ENCODE data around the gene CSKMT. TPM values are rescaled to one million over a fixed set of nuclear protein-coding genes. Genes with fewer than 3 reads are reported as not detected.

CSKMT gene
- total RNA-seq, 2 donors from 2014 or later: 35.2 to 46.0 TPM

Other genes with a start within 250 kb of the CSKMT start
- not detected for gene SCGB1A1, start 246.3 kb upstream of the CSKMT start, total RNA-seq
- gene AHNAK, start 118.5 kb upstream of the CSKMT start, total RNA-seq: 100 to 1,000 TPM in 1 of 2 donors, 10 to 100 TPM in 1; 80.3 to 131 TPM
- gene EEF1G, start 91.4 kb upstream of the CSKMT start, total RNA-seq: 1,000 to 10,000 TPM; 2,565 to 2,667 TPM
- 10 to 100 TPM; 32.8 to 36.8 TPM for gene TUT1, start 73.8 kb upstream of the CSKMT start, total RNA-seq
- gene MTA2, start 63.4 kb upstream of the CSKMT start, total RNA-seq: 100 to 1,000 TPM; 173 to 241 TPM
- gene EML3, start 52.5 kb upstream of the CSKMT start, total RNA-seq: 100 to 1,000 TPM; 132 to 148 TPM
- 1 to 10 TPM; 5.1 to 6.7 TPM for gene ROM1, start 52.1 kb upstream of the CSKMT start, total RNA-seq
- gene B3GAT3, start 43.3 kb upstream of the CSKMT start, total RNA-seq: 10 to 100 TPM; 72.2 to 79.9 TPM
- gene GANAB, start 18.7 kb upstream of the CSKMT start, total RNA-seq: 100 to 1,000 TPM; 310 to 312 TPM
- gene INTS5, start 12.0 kb upstream of the CSKMT start, total RNA-seq: 10 to 100 TPM; 25.0 to 26.1 TPM
- gene C11orf98, start 102 bp upstream of the CSKMT start, total RNA-seq: 10 to 100 TPM; 59.2 to 62.1 TPM
- gene UQCC3, start 6.4 kb downstream of the CSKMT start, total RNA-seq: 1 to 10 TPM; 5.6 to 7.1 TPM
- gene LBHD1, start 7.0 kb downstream of the CSKMT start, total RNA-seq: 10 to 100 TPM in 1 of 2 donors, 1 to 10 TPM in 1; 9.9 to 13.0 TPM
- 100 to 1,000 TPM; 154 to 163 TPM for gene UBXN1, start 13.8 kb downstream of the CSKMT start, total RNA-seq
- gene LRRN4CL, start 24.2 kb downstream of the CSKMT start, total RNA-seq: under 1 TPM; 0.12 to 0.38 TPM
- 10 to 100 TPM; 38.4 to 40.7 TPM for gene BSCL2, start 42.1 kb downstream of the CSKMT start, total RNA-seq
- gene GNG3, start 42.4 kb downstream of the CSKMT start, total RNA-seq: not detected
- gene HNRNPUL2, start 62.1 kb downstream of the CSKMT start, total RNA-seq: 10 to 100 TPM; 56.7 to 66.8 TPM
- gene TTC9C, start 63.2 kb downstream of the CSKMT start, total RNA-seq: 10 to 100 TPM; 67.3 to 68.9 TPM
- 10 to 100 TPM; 12.2 to 12.4 TPM for gene ZBTB3, start 88.8 kb downstream of the CSKMT start, total RNA-seq
- 100 to 1,000 TPM; 105 to 107 TPM for gene POLR2G, start 96.3 kb downstream of the CSKMT start, total RNA-seq
- 10 to 100 TPM; 13.6 to 15.5 TPM for gene TAF6L, start 106.1 kb downstream of the CSKMT start, total RNA-seq
- 10 to 100 TPM; 18.8 to 23.1 TPM for gene TMEM179B, start 122.1 kb downstream of the CSKMT start, total RNA-seq
- gene TMEM223, start 126.7 kb downstream of the CSKMT start, total RNA-seq: 10 to 100 TPM in 1 of 2 donors, 1 to 10 TPM in 1; 8.4 to 10.8 TPM
- 100 to 1,000 TPM; 117 to 131 TPM for gene NXF1, start 140.1 kb downstream of the CSKMT start, total RNA-seq
- 10 to 100 TPM; 53.9 to 70.1 TPM for gene STX5, start 166.7 kb downstream of the CSKMT start, total RNA-seq
- gene TEX54, start 167.5 kb downstream of the CSKMT start, total RNA-seq: 1 to 10 TPM in 1 of 2 donors, under 1 TPM in 1; 0.77 to 1.5 TPM
- gene WDR74, start 174.3 kb downstream of the CSKMT start, total RNA-seq: 100 to 1,000 TPM; 101 to 104 TPM
- gene SLC3A2, start 215.6 kb downstream of the CSKMT start, total RNA-seq: 100 to 1,000 TPM; 730 to 898 TPM

All from activated T-cell treated with anti-CD3 and anti-CD28 coated beads, Interleukin-2, amount 50 U/mL, for 72 hours (primary cell).